CD14-positive monocyte (primary cell): ENCODE results near the gene SENP2. TPM values are rescaled to one million over a fixed set of nuclear protein-coding genes. Genes with fewer than 3 reads are reported as not detected.

Experiments
- DNase-seq, 3 donors: peaks; one replicate each; pipeline ENCODE4 v3.0.0-alpha.2; 2011 to 2022
- H2AFZ ChIP-seq: 2 replicates; pipeline ENCODE4 v1.6.0; 2012; ENCODE audit warnings: mild to moderate bottlenecking, low read depth, low read length, inconsistent platforms; ENCODE audit not compliant: insufficient read depth, poor library complexity, severe bottlenecking
- H3K27ac ChIP-seq, 2 donors: 1 replicate in 1 of 2; 2 replicates in 1 of 2; pipeline ENCODE4 v1.5.1; 2012 to 2013; ENCODE audit warnings: low read length in 2 of 2, control low read depth in 1 of 2, inconsistent platforms in 1 of 2, low read depth in 1 of 2, mild to moderate bottlenecking in 1 of 2
- H3K27me3 ChIP-seq, 2 donors: one replicate each; pipeline versions ENCODE4 v1.6.0 to v1.6.1; 2011 to 2013; ENCODE audit warnings: low read length in 2 of 2; ENCODE audit not compliant: control insufficient read depth in 2 of 2, insufficient read depth in 2 of 2
- H3K36me3 ChIP-seq, 2 donors: replicated peaks in 1 of 2; 1 replicate in 1 of 2; 2 replicates in 1 of 2; pipeline versions ENCODE4 v1.5.1 to v1.6.1; 2012 to 2013; ENCODE audit warnings: low read length in 2 of 2, control low read depth in 1 of 2, inconsistent platforms in 1 of 2, mild to moderate bottlenecking in 1 of 2; ENCODE audit not compliant: insufficient read depth in 2 of 2, control insufficient read depth in 1 of 2
- H3K4me1 ChIP-seq, 2 donors: 1 replicate in 1 of 2; 2 replicates in 1 of 2; pipeline versions ENCODE4 v1.5.1 to v1.6.1; 2012 to 2013; ENCODE audit warnings: low read length in 2 of 2, control low read depth in 1 of 2, inconsistent platforms in 1 of 2, mild to moderate bottlenecking in 1 of 2, moderate library complexity in 1 of 2; ENCODE audit not compliant: insufficient read depth in 2 of 2, control insufficient read depth in 1 of 2
- H3K4me2 ChIP-seq: replicated peaks from 2 replicates; pipeline ENCODE3; 2012; ENCODE audit warnings: low read length, moderate library complexity, mild to moderate bottlenecking; ENCODE audit not compliant: poor library complexity, severe bottlenecking; ENCODE audit errors: extremely low read depth
- H3K4me3 ChIP-seq, 3 experiments: fragments of 200-600 bp in 1 of 3; sonication (generic) in 1 of 3; replicated peaks in 1 of 3; 1 replicate in 2 of 3; 2 replicates in 1 of 3; pipeline ENCODE4 v1.5.1; 2011 to 2013; ENCODE audit warnings: low read length in 3 of 3, mild to moderate bottlenecking in 3 of 3, control low read depth in 2 of 3, low read depth in 2 of 3, inconsistent platforms in 1 of 3, moderate library complexity in 1 of 3
- H3K79me2 ChIP-seq: 2 replicates; pipeline ENCODE4 v1.6.0; 2012; ENCODE audit warnings: mild to moderate bottlenecking, control low read depth, inconsistent platforms, low read length, moderate library complexity; ENCODE audit not compliant: insufficient read depth
- H3K9ac ChIP-seq: 2 replicates; pipeline ENCODE4 v1.6.0; 2017; ENCODE audit warnings: low read length, mild to moderate bottlenecking; ENCODE audit not compliant: insufficient read depth, poor library complexity, severe bottlenecking
- H3K9me3 ChIP-seq, 2 donors: replicated peaks in 1 of 2; 1 replicate in 1 of 2; 2 replicates in 1 of 2; pipeline versions ENCODE4 v1.5.1 to v1.6.1; 2012 to 2013; ENCODE audit warnings: low read length in 2 of 2, control low read depth in 1 of 2; ENCODE audit not compliant: control insufficient read depth in 1 of 2, insufficient read depth in 1 of 2
- H4K20me1 ChIP-seq: 2 replicates; pipeline ENCODE4 v1.6.0; 2012; ENCODE audit warnings: mild to moderate bottlenecking, low read length, control low read depth, moderate library complexity; ENCODE audit not compliant: insufficient read depth
- H3K27ac Mint-ChIP-seq, 7 donors: one replicate each; pipeline ENCODE4 v1.8.0; 2020; ENCODE audit warnings: mild to moderate bottlenecking in 7 of 7, mixed read lengths in 7 of 7, moderate library complexity in 6 of 7, inconsistent platforms in 2 of 7
- H3K27me3 Mint-ChIP-seq, 3 donors: one replicate each; pipeline ENCODE4 v1.8.0; 2021 to 2022; ENCODE audit warnings: low read depth in 3 of 3, mild to moderate bottlenecking in 3 of 3, mixed read lengths in 3 of 3, moderate library complexity in 3 of 3, inconsistent platforms in 1 of 3
- H3K36me3 Mint-ChIP-seq, 2 donors: one replicate each; pipeline ENCODE4 v1.8.0; 2020; ENCODE audit warnings: mixed read lengths in 2 of 2, inconsistent platforms in 1 of 2, mild to moderate bottlenecking in 1 of 2
- H3K4me1 Mint-ChIP-seq: one replicate; pipeline ENCODE4 v1.8.0; 2020; ENCODE audit warnings: mild to moderate bottlenecking, mixed read lengths
- H3K4me3 Mint-ChIP-seq, 2 donors: one replicate each; pipeline ENCODE4 v1.8.0; 2020; ENCODE audit warnings: mild to moderate bottlenecking in 2 of 2, mixed read lengths in 2 of 2, moderate library complexity in 1 of 2
- H3K9me3 Mint-ChIP-seq, 7 donors: one replicate each; pipeline ENCODE4 v1.8.0; 2020 to 2022; ENCODE audit warnings: mixed read lengths in 7 of 7, mild to moderate bottlenecking in 6 of 7, moderate library complexity in 6 of 7, inconsistent platforms in 2 of 7
- WGBS: methylation state at CpG from one replicate; pipeline ENCODE4 v1.1.5; 2013; ENCODE audit warnings: missing lambda C conversion rate; ENCODE audit not compliant: insufficient coverage; 5-methylcytosine and 5-hydroxymethylcytosine counted together
- intact Hi-C, 2 donors: fragments of 100-400 bp; cut with micrococcal nuclease; formaldehyde crosslinking; loops; one replicate each; pipeline versions ENCODE4 v1.15.0 to v1.15.1; 2023
- polyA plus RNA-seq, 3 donors: library from polyadenylated mRNA; depleted of rRNA in 1 of 3; unstranded in 2 of 3; stranded (reverse) in 1 of 3; fragments of 300-500 nt in 2 of 3; fragments of >200 nt in 1 of 3; fragmentation: Illumina TruSeq in 2 of 3; gene quantifications; 1 replicate in 2 of 3; 2 replicates in 1 of 3; pipeline ENCODE4 v1.2.3, GENCODE V29; 2012 to 2021
- TF ChIP-seq, protein P1 (sequence below): fragments of 200-600 bp; IDR thresholded peaks from one replicate; pipeline ENCODE4 v1.8.0; 2022; ENCODE audit warnings: antibody characterized with exemption, mild to moderate bottlenecking

Gene SENP2
- polyA plus RNA-seq, 3 donors, result 7.1 to 21.0 (median 13.4) TPM

DNA sequence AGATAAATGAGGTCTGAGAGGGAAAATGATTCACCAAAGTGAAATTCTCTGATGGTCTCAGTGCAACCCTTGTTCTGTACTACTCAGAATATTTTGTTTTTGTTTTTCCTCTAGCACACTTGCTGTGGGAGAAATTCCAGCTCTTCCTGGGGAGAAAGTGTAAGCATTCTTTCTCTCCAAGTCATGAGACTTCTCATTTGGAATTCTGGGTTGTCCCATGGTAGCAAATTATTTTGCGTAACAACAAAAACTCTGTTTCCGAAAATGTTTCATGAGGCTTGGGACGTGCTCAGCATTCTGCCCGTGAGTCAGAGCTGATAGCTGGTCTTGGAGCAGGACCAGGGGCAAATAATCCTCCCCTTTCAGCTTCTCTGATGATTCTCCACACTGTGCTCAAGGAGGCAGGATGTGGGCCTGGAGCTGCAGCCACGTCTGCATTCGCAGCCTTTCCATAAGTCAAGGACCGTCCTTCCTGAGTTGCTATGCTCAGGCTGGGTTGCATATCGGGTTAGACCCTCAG is 70.3 kb downstream of the SENP2 start:
- WGBS, result 94% methylated on average over 6 of the region's 8 CpGs
- H3K27ac Mint-ChIP-seq, result peak overlapping the region in 1 of 7 donors; percentile 14
- Histone ChIP-seq H3K27me3 (no peaks in the 10 kb centered on the region), H3K4me1 (peaks cover 0 to 4% of the 10 kb centered on the region in 2 donors), H3K4me2 (no peak overlapping the region), H3K27ac (no peak overlapping the region), H3K4me3 (no peak overlapping the region), H2AFZ (no peak overlapping the region), H3K79me2 (no peaks in the 10 kb centered on the region), H3K9ac (no peak overlapping the region), H4K20me1 (no peaks in the 10 kb centered on the region), H3K36me3 (peaks cover 27 to 55% of the 10 kb centered on the region in 2 donors), H3K9me3 (no peaks in the 10 kb centered on the region)
- H3K4me3 Mint-ChIP-seq, result no peak overlapping the region
- peaks cover 9% of the 10 kb centered on the region for H3K4me1 Mint-ChIP-seq
- no peak for DNase-seq
- TF ChIP-seq, protein P1, sequence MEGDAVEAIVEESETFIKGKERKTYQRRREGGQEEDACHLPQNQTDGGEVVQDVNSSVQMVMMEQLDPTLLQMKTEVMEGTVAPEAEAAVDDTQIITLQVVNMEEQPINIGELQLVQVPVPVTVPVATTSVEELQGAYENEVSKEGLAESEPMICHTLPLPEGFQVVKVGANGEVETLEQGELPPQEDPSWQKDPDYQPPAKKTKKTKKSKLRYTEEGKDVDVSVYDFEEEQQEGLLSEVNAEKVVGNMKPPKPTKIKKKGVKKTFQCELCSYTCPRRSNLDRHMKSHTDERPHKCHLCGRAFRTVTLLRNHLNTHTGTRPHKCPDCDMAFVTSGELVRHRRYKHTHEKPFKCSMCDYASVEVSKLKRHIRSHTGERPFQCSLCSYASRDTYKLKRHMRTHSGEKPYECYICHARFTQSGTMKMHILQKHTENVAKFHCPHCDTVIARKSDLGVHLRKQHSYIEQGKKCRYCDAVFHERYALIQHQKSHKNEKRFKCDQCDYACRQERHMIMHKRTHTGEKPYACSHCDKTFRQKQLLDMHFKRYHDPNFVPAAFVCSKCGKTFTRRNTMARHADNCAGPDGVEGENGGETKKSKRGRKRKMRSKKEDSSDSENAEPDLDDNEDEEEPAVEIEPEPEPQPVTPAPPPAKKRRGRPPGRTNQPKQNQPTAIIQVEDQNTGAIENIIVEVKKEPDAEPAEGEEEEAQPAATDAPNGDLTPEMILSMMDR, result no peak
- intact Hi-C loops, result loop anchor here in 1 of 2 donors (10.0 kb wide), 1 partner anchor 258 kb away; no protein-coding TSS in a partner anchor
- H3K27me3 Mint-ChIP-seq, result peaks cover 0 to 2% (median 0%) of the 10 kb centered on the region in 3 donors
- H3K9me3 Mint-ChIP-seq, result peaks cover 0 to 5% (median 0%) of the 10 kb centered on the region in 7 donors
- H3K36me3 Mint-ChIP-seq, result peaks cover 35 to 54% of the 10 kb centered on the region in 2 donors

DNA sequence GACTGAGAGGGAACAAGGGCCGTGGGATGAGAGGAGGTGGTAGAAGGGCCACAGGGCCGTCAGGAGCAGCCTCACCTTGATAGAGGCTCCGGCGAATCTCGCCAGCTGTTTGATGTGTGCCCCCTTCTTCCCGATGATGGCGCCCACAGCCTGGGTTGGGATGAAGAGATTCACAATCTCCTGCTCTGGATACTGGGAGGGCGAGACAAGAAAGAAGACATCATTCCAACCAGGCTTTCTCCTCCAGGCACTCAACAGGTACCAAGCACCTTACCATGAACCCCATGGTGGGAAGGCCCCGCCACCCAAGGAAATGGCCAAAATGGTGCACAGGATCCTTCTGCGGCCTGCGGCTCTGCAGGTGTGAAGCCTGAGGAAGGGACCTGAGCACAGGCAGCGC is 71.1 kb downstream of the SENP2 start:
- no peak overlapping the region for H3K4me3 ChIP-seq
- peaks cover 32 to 51% of the 10 kb centered on the region in 2 donors for H3K36me3 Mint-ChIP-seq
- TF ChIP-seq, protein P1, result no peak
- H3K9me3 ChIP-seq, result no peaks in the 10 kb centered on the region
- H3K27me3 ChIP-seq, result no peaks in the 10 kb centered on the region
- H3K79me2 ChIP-seq, result no peaks in the 10 kb centered on the region
- intact Hi-C loops, result loop anchor here in 1 of 2 donors (10.0 kb wide), 1 partner anchor 258 kb away; no protein-coding TSS in a partner anchor
- peak overlapping the region in 2 of 7 donors; percentile 14 to 38 for H3K27ac Mint-ChIP-seq
- peaks cover 0 to 5% (median 0%) of the 10 kb centered on the region in 7 donors for H3K9me3 Mint-ChIP-seq
- peaks cover 27 to 55% of the 10 kb centered on the region in 2 donors for H3K36me3 ChIP-seq
- no peak overlapping the region for H3K4me2 ChIP-seq
- H3K27me3 Mint-ChIP-seq, result peaks cover 0 to 1% (median 0%) of the 10 kb centered on the region in 3 donors
- no peaks in the 10 kb centered on the region for H4K20me1 ChIP-seq
- peaks cover 9% of the 10 kb centered on the region for H3K4me1 Mint-ChIP-seq
- DNase-seq, result no peak
- H3K4me1 ChIP-seq, result peaks cover 0 to 4% of the 10 kb centered on the region in 2 donors
- H3K27ac ChIP-seq, result no peak overlapping the region
- no peak overlapping the region for H3K9ac ChIP-seq
- no peak overlapping the region for H2AFZ ChIP-seq
- H3K4me3 Mint-ChIP-seq, result no peak overlapping the region
- 100% methylated on average over 10 of the region's 12 CpGs for WGBS
